ENCODE measurements around the gene SMOC2.
"Not testable (repeated sequence)": the region's sequence is repeated elsewhere in the genome, so short reads cannot be mapped to it uniquely, and the experiment has no call there.

Gene SMOC2

GRCh38 chr6:168573276-168573835 lies 132.4 kb downstream of the SMOC2 start:
- not testable (repeated sequence) for DNase-seq

GRCh38 chr6:168574075-168574698 lies 133.2 kb downstream of the SMOC2 start:
- DNase-seq = no peak

- DNase-seq = peak in 1 of 58 donors; percentile 18
Measured at GRCh38 chr6:168574699-168575195, 133.8 kb downstream of the SMOC2 start.

- no peak for DNase-seq
Measured at GRCh38 chr6:168575346-168576098, 134.5 kb downstream of the SMOC2 start.

- DNase-seq = no peak
Measured at GRCh38 chr6:168576388-168576787, 135.4 kb downstream of the SMOC2 start.

GRCh38 chr6:168577496-168577895 lies 136.5 kb downstream of the SMOC2 start:
- no peak for DNase-seq

- no peak for DNase-seq
Measured at GRCh38 chr6:168578036-168578435, 137.1 kb downstream of the SMOC2 start.

GRCh38 chr6:168581236-168581635 lies 140.3 kb downstream of the SMOC2 start:
- DNase-seq = no peak

GRCh38 chr6:168581706-168582105 lies 140.7 kb downstream of the SMOC2 start:
- DNase-seq = no peak

GRCh38 chr6:168582571-168582981 lies 141.6 kb downstream of the SMOC2 start:
- DNase-seq = no peak

GRCh38 chr6:168583126-168583525 lies 142.1 kb downstream of the SMOC2 start:
- DNase-seq = no peak

- no peak for DNase-seq
Measured at GRCh38 chr6:168583821-168584220, 142.8 kb downstream of the SMOC2 start.

GRCh38 chr6:168584249-168584648 lies 143.3 kb downstream of the SMOC2 start:
- no peak for DNase-seq

GRCh38 chr6:168584671-168585070 lies 143.7 kb downstream of the SMOC2 start:
- DNase-seq = no peak

GRCh38 chr6:168585441-168585840 lies 144.5 kb downstream of the SMOC2 start:
- no peak for DNase-seq

GRCh38 chr6:168589275-168589674 lies 148.3 kb downstream of the SMOC2 start:
- no peak for DNase-seq

- no peak for DNase-seq
Measured at GRCh38 chr6:168590406-168590805, 149.4 kb downstream of the SMOC2 start.

GRCh38 chr6:168596344-168596743 lies 155.4 kb downstream of the SMOC2 start:
- DNase-seq = peak in 8 of 58 donors; percentile 8 to 45 (median 24)

- DNase-seq = no peak
Measured at GRCh38 chr6:168597471-168597875, 156.5 kb downstream of the SMOC2 start.

- DNase-seq = no peak
Measured at GRCh38 chr6:168598251-168599117, 157.5 kb downstream of the SMOC2 start.

- DNase-seq = no peak
Measured at GRCh38 chr6:168599118-168599494, 158.1 kb downstream of the SMOC2 start.

All from anterior cingulate cortex (tissue), 58 donors.